GM03348 (cell line): ENCODE measurements around the gene NALCN.
A peak's percentile ranks its signal among the peaks of the same experiment; 100 is the strongest.

ENCODE experiments used
- DNase-seq: peaks from one replicate; pipeline ENCODE4 v3.0.0; 2012; ENCODE audit warnings: low spot score

NALCN gene

GRCh38 chr13:101415358-101416174, 742 bp downstream of the NALCN start:
- no peak for DNase-seq

- DNase-seq = no peak
Observed at GRCh38 chr13:101412076-101412475, 4.2 kb downstream of the NALCN start.

GRCh38 chr13:101408992-101409656, 7.2 kb downstream of the NALCN start:
- DNase-seq = no peak

GRCh38 chr13:101408154-101408553, 8.2 kb downstream of the NALCN start:
- DNase-seq = no peak

GRCh38 chr13:101406791-101407190, 9.5 kb downstream of the NALCN start:
- no peak for DNase-seq

GRCh38 chr13:101401196-101401595, 15.1 kb downstream of the NALCN start:
- DNase-seq = no peak

GRCh38 chr13:101399365-101399764, 16.9 kb downstream of the NALCN start:
- no peak for DNase-seq

- DNase-seq = peak; percentile 62
Observed at GRCh38 chr13:101398920-101399319, 17.4 kb downstream of the NALCN start.

GRCh38 chr13:101398191-101398590, 18.1 kb downstream of the NALCN start:
- DNase-seq = no peak

- DNase-seq = peak; percentile 73
Observed at GRCh38 chr13:101397742-101398141, 18.6 kb downstream of the NALCN start.

- no peak for DNase-seq
Observed at GRCh38 chr13:101394605-101395004, 21.7 kb downstream of the NALCN start.

GRCh38 chr13:101393140-101393539, 23.2 kb downstream of the NALCN start:
- no peak for DNase-seq

GRCh38 chr13:101390461-101390860, 25.8 kb downstream of the NALCN start:
- DNase-seq = peak; percentile 44

GRCh38 chr13:101384929-101385328, 31.4 kb downstream of the NALCN start:
- no peak for DNase-seq

GRCh38 chr13:101383595-101383994, 32.7 kb downstream of the NALCN start:
- DNase-seq = no peak

- no peak for DNase-seq
Observed at GRCh38 chr13:101382701-101383100, 33.6 kb downstream of the NALCN start.

GRCh38 chr13:101382086-101382485, 34.2 kb downstream of the NALCN start:
- no peak for DNase-seq

GRCh38 chr13:101360525-101360924, 55.8 kb downstream of the NALCN start:
- DNase-seq = no peak

- no peak for DNase-seq
Observed at GRCh38 chr13:101354895-101355294, 61.4 kb downstream of the NALCN start.

- peak; percentile 6 for DNase-seq
Observed at GRCh38 chr13:101346942-101347728, 69.2 kb downstream of the NALCN start.

- peak; percentile 12 for DNase-seq
Observed at GRCh38 chr13:101346161-101346560, 70.1 kb downstream of the NALCN start.

- no peak for DNase-seq
Observed at GRCh38 chr13:101343128-101343787, 73.0 kb downstream of the NALCN start.
